EL (cell line): ENCODE measurements around the gene FEM1B.
A peak's percentile ranks its signal among the peaks of the same experiment; 100 is the strongest.

Source experiments
- DNase-seq: peaks from one replicate; pipeline ENCODE4 v3.0.0-alpha.2; 2016

Gene FEM1B

GRCh38 chr15:68261241-68261640, 16.3 kb upstream of the FEM1B start:
- no peak for DNase-seq

- DNase-seq, result no peak
Observed at GRCh38 chr15:68261980-68262379, 15.6 kb upstream of the FEM1B start.

GRCh38 chr15:68262514-68263356, 14.8 kb upstream of the FEM1B start:
- DNase-seq, result no peak

DNA sequence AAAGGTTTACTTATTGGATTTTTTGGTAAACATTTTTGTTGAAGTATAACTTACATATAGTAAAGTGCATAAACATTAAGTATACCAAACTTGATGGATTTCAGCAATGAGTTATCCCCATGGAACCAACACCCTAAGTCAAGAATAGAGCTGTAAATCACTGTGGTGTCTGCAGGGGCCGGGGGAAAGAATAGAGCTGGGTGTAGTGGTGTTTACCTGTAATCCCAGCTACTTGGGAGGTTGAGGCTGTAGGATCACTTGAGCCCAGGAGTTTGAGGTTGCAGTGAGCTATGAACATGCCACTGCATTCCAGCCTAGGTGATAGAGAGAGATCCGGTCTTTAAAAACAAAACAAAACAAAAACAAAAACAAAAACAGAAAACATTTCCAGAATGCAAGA, 13.3 kb upstream of the FEM1B start:
- DNase-seq, result no peak

GRCh38 chr15:68265081-68265480, 12.5 kb upstream of the FEM1B start:
- DNase-seq, result no peak

DNA sequence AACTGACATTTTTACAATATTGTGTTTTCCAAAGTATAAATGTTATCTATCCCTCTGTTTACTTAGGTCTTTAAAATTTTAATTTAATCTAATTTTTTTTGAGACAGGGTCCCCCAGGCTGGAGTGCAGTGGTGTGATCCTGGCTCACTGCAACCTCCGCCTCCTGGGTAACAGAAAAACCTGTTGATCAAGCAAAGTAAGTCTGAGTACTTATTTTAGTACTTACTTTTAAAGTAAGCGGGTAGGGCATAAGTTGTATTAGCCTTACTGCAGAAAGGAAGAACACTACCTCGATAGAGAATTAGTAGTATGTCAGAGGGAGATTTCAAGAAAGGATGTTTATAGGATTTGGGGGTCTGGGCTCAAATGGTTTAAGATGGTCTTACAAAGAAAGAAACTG, 11.9 kb upstream of the FEM1B start:
- DNase-seq, result no peak

GRCh38 chr15:68268405-68268804, 9.1 kb upstream of the FEM1B start:
- no peak for DNase-seq

DNA sequence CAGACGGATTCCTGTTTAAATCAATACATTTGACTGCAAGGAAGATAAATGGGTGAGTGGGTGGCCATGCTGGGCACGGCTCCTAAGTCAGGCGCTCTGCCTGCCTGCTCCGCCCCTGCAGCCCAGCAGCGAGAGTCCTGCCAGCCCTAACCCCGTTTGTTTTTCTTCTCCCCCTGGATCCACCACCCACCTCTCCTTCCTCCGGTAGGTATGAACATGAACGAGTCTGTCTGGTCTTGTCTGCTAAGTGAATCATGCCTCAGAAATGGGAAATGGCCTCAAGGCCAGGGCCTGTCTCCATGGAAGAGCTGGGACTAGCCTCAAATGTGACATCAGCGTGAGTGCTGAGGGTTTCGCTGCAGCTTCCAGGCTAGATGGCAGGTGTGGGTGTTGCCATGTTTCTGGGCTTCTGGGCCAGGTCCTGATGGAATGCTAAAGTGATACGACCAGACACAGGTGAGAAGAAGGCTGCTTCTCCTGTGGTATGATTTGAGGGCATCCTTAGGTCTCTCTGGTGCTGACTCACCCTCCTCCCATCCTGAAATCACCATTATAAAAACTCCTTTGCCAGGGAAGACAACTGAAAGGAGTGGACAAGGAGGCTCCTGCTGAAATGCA, 5.6 kb upstream of the FEM1B start:
- peak; percentile 94 for DNase-seq

GRCh38 chr15:68272721-68273271, 4.7 kb upstream of the FEM1B start:
- DNase-seq, result peak; percentile 77

DNA sequence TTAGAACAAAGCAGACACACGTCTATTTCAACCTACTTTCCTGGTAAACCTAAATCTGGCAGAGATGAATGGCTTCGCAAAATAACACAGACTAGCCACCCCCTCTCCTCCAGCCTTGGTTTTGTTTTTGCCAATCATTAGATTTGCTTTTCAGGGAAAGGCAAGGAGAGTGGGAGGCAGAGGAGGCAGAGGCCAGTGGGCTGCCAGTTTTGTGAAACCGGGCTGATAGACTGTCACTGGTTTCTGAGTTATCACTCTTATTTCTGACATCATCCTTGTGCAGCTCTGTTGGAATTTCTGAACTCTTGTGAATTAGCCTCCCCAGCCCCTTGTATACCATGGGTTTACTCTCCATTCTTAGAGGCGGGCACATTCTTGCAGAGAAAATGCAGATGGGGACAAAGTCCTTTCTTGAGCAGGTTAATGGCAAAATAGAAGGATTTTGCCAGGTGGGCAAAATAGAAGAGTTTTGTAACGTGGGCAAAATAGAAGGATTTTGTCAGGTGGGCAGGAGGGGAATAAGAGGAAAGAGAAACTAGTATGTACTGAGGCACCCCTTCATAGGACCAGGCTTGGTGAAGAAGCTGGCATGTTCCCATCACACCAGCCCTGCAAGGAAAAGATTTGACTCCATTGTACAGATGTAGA, 3.2 kb upstream of the FEM1B start:
- no peak for DNase-seq

DNA sequence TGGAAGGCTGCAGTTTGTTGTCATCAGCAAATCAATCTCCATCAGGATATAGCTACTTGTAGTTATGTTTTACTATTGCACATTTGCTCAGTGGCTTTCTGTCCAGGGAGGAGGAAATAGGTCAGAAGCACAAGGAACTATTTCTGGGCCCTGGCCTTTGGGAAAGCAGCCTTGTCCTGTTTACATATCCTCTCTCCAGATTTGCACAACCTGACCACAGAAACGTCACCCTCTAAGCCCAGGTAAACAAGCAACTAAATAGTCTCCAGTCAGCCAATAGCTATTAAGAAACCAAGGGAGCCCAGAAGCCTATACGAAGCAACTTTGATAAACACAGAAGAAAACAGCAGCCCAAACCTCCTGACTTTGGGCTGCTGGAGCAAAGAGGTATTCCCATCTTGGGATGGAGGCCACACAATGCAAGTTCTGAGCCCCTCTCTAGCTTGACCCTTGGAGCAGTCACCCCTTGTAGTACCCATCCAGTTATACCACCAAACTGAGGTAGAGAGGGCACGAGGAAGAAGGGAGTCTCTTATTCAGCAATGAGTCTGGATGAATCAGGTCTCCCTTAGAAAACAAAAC, 2.3 kb upstream of the FEM1B start:
- DNase-seq, result no peak

GRCh38 chr15:68276668-68277067, 877 bp upstream of the FEM1B start:
- no peak for DNase-seq

DNA sequence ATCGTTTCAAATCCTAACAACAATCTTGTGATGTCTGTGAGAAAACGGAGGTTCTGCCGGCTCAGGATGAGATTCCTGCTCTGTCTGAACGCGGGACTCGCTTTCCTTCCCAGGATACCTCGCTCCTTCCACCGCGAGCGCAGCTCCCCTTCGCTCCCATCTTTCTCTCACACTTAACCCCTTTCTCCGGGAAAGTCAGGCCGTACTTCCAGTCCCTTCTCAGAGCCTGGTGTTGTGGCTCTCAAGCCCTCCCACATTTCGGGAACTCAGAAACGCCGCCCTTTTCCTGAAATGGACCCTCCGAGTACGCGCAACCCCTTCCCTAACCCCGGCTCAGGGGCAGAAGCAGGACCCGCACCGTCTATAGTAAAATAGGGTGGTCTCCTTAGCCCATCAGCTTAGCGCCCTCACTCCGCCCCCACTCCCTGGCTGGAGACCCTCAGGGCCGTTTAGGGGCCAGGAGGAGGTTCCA, 378 bp upstream of the FEM1B start:
- DNase-seq, result peak; percentile 63

- no peak for DNase-seq
Observed at GRCh38 chr15:68278345-68278594, 725 bp downstream of the FEM1B start.

GRCh38 chr15:68278595-68279405, 1.3 kb downstream of the FEM1B start:
- DNase-seq, result peak; percentile 53

DNA sequence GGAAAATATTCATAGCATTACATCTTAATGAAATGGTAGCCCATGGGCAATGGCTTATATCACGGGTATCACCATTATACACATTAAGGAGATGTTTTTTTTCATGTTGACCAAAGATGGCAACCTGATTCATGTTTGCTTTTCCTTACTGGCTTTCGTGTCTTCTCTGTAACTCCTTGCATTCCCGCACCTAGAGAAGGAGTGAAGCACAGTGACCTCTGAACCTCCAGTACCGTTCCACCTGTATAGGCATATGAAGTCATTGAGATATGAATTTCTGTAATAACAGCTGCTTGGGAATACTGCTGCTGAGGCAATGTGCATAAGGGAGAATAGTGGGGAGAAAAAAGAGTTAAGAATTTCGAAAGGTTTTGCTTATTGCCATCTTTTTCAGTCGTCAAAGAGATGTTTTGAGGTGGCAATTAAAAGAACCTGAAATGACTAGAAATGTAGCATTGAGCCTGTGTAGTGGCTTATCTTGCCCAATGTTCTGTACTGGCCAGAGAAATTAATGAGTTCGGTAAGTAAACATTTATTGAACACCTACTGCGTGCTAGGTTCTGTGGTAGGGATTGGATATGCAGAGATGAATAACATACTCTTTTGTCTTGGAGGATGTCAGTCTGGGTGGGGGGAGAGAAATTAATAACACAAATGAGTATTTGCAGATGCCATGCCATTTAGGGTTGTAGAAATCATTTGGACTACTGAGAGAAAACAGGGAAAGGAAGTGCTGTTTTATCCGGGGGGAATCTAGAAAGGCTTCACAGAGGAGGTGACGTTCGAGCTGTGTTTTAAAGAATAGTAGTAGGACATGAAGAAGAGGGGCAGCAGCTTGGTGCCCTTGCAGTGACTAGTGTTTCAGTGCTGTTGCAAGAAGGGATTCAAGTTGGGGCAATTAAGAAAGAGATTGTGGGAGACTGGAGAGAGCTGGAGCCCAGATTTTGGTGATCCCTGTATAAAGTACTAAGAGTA, 2.5 kb downstream of the FEM1B start:
- DNase-seq, result no peak

DNA sequence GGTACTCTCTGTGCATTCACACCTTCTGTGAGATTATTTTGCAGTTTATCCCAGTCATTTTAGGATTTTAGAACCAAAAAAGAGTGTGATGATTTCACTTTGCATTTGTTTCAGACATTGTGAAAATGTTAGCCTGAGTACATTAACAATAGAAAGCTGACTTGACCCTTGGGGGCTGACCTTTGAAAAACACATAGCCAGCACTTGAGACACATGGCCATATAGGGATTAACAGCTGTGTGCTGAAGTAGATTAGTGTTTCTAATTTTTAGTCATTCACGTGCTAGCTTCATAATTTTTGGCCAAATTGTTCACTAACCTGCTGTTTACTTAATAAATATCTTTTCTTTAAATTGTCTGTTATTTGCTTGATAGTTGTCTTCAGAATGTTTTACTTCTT, 3.5 kb downstream of the FEM1B start:
- DNase-seq, result no peak

- DNase-seq, result no peak
Observed at GRCh38 chr15:68283401-68283800, 5.9 kb downstream of the FEM1B start.

- DNase-seq, result no peak
Observed at GRCh38 chr15:68284616-68285258, 7.2 kb downstream of the FEM1B start.

DNA sequence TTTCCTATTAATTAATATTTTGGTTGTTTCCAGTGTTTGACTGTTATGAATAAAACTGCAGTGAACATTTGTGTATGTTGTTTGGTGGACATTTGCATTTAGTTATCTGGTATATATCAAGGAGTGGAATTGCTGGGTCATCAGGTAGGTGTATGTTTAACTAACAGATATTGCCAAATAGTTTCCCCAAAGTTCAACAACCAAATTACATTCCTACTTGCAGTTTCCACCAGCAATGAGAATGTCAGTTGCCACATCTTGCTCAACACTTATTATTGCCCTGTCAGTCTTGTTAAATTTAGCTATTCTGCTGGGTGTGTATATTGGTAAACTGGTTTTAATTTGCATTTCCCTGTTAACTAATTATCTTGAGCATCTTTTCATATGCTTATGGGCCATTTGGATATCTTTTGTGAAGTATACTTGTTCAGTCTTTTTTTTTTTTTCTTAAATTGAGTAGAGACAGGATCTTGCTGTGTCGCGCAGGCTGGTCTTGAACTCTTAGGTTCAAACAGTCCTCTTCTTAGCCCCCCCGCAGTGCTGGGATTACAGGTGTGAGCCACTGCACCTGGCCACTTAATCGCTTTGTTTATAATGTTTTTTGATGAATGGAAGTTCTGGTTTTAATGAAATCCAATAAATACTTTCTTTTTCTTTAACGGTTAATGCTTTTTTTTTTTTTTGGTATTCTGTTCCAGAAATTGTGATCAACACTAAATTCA, 7.9 kb downstream of the FEM1B start:
- no peak for DNase-seq
